Ishikawa (cell line): ENCODE data around the gene PEPD.

ENCODE experiments used
- CEBPB ChIP-seq: IDR thresholded peaks from 2 replicates; pipeline ENCODE4 v1.6.1; 2012
- CREB1 ChIP-seq: IDR thresholded peaks from 2 replicates; pipeline ENCODE4 v1.6.1; 2012; ENCODE audit warnings: low read depth
- EGR1 ChIP-seq: IDR thresholded peaks from 2 replicates; pipeline ENCODE4 v1.6.1; 2012
- EP300 ChIP-seq: IDR thresholded peaks from 2 replicates; pipeline ENCODE4 v1.6.1; 2012; ENCODE audit warnings: borderline replicate concordance
- FOXM1 ChIP-seq: IDR thresholded peaks from 2 replicates; pipeline ENCODE4 v1.6.1; 2012; ENCODE audit warnings: low read depth, borderline replicate concordance
- NFIC ChIP-seq: IDR thresholded peaks from 2 replicates; pipeline ENCODE4 v1.6.1; 2012
- RAD21 ChIP-seq: IDR thresholded peaks from 2 replicates; pipeline ENCODE4 v1.6.1; 2012; ENCODE audit warnings: low read depth
- TAF1 ChIP-seq: IDR thresholded peaks from 2 replicates; pipeline ENCODE4 v1.6.1; 2012; ENCODE audit warnings: low read depth, mild to moderate bottlenecking
- TCF12 ChIP-seq: IDR thresholded peaks from 2 replicates; pipeline ENCODE4 v1.6.1; 2012; ENCODE audit warnings: low read depth
- TEAD4 ChIP-seq: IDR thresholded peaks from 2 replicates; pipeline ENCODE4 v1.6.1; 2012
- YY1 ChIP-seq: IDR thresholded peaks from 2 replicates; pipeline ENCODE4 v1.6.1; 2012; ENCODE audit warnings: low read depth
- ZBTB7A ChIP-seq: IDR thresholded peaks from 2 replicates; pipeline ENCODE4 v1.6.1; 2012; ENCODE audit warnings: low read depth
- TF ChIP-seq, protein P1 (sequence below): IDR thresholded peaks from 2 replicates; pipeline ENCODE4 v1.6.1; 2012
- TF ChIP-seq, protein P2 (sequence below): IDR thresholded peaks from 2 replicates; pipeline ENCODE4 v1.6.1; 2012; ENCODE audit warnings: low read depth, mild to moderate bottlenecking
- TF ChIP-seq, protein P3 (sequence below): IDR thresholded peaks from 2 replicates; pipeline ENCODE4 v1.6.1; 2012

Gene PEPD

GRCh38 chr19:33401683-33402420 is 119.7 kb downstream of the PEPD start:
- no peak for TF ChIP-seq ZBTB7A
- no peak for TF ChIP-seq TEAD4
- TF ChIP-seq CREB1: no peak
- TF ChIP-seq TAF1: no peak
- no peak for TF ChIP-seq TCF12
- TF ChIP-seq, protein P1, sequence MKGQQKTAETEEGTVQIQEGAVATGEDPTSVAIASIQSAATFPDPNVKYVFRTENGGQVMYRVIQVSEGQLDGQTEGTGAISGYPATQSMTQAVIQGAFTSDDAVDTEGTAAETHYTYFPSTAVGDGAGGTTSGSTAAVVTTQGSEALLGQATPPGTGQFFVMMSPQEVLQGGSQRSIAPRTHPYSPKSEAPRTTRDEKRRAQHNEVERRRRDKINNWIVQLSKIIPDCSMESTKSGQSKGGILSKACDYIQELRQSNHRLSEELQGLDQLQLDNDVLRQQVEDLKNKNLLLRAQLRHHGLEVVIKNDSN: no peak
- no peak for TF ChIP-seq CEBPB
- TF ChIP-seq EP300: no peak
- TF ChIP-seq, protein P2, sequence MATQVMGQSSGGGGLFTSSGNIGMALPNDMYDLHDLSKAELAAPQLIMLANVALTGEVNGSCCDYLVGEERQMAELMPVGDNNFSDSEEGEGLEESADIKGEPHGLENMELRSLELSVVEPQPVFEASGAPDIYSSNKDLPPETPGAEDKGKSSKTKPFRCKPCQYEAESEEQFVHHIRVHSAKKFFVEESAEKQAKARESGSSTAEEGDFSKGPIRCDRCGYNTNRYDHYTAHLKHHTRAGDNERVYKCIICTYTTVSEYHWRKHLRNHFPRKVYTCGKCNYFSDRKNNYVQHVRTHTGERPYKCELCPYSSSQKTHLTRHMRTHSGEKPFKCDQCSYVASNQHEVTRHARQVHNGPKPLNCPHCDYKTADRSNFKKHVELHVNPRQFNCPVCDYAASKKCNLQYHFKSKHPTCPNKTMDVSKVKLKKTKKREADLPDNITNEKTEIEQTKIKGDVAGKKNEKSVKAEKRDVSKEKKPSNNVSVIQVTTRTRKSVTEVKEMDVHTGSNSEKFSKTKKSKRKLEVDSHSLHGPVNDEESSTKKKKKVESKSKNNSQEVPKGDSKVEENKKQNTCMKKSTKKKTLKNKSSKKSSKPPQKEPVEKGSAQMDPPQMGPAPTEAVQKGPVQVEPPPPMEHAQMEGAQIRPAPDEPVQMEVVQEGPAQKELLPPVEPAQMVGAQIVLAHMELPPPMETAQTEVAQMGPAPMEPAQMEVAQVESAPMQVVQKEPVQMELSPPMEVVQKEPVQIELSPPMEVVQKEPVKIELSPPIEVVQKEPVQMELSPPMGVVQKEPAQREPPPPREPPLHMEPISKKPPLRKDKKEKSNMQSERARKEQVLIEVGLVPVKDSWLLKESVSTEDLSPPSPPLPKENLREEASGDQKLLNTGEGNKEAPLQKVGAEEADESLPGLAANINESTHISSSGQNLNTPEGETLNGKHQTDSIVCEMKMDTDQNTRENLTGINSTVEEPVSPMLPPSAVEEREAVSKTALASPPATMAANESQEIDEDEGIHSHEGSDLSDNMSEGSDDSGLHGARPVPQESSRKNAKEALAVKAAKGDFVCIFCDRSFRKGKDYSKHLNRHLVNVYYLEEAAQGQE: no peak
- TF ChIP-seq NFIC: no peak
- TF ChIP-seq YY1: no peak
- no peak for TF ChIP-seq RAD21

DNA sequence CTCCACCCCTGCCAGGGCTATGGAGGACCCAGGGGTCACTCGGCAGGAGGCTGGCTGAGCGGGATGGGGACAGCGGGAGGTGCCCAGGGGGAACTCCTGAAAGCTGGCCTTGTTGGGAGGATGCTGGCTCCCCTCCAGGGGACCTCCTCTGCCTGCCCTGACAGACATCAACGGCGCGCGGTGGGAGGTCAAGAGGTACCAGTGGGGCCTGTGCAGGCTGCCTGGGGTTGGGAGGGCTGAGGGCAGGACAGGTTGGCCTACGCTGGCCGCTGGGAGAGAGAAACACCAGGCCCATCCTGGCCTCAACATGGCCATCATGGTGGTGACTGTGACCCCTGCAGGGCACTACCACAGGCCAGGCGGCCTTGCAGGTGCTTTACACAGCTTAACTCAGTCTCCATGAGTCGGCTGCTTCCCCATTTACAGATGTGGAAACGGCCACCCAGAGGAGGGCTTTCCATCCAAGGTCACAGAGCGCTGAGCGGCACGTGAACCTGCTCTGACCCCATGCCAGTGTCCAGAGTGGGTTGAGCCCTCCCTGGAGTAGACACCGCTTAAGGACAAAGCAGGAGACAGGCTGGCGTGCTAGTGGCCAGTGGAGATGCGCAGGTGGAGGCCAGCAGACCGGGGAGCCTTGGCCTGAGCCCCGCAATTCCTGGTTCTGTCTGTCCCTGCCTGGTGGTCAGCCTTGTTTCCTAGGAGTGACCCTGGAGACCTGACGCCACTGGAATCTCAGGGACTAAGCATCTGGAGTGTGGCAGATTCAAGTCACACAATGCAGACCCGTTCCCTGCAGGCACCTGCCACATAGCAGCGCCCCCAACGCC is 120.5 kb downstream of the PEPD start:
- TF ChIP-seq, protein P1: no peak
- TF ChIP-seq CREB1 (no peak), FOXM1 (no peak), ZBTB7A (no peak), CEBPB (no peak)
- TF ChIP-seq, protein P3, sequence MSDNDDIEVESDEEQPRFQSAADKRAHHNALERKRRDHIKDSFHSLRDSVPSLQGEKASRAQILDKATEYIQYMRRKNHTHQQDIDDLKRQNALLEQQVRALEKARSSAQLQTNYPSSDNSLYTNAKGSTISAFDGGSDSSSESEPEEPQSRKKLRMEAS: no peak

DNA sequence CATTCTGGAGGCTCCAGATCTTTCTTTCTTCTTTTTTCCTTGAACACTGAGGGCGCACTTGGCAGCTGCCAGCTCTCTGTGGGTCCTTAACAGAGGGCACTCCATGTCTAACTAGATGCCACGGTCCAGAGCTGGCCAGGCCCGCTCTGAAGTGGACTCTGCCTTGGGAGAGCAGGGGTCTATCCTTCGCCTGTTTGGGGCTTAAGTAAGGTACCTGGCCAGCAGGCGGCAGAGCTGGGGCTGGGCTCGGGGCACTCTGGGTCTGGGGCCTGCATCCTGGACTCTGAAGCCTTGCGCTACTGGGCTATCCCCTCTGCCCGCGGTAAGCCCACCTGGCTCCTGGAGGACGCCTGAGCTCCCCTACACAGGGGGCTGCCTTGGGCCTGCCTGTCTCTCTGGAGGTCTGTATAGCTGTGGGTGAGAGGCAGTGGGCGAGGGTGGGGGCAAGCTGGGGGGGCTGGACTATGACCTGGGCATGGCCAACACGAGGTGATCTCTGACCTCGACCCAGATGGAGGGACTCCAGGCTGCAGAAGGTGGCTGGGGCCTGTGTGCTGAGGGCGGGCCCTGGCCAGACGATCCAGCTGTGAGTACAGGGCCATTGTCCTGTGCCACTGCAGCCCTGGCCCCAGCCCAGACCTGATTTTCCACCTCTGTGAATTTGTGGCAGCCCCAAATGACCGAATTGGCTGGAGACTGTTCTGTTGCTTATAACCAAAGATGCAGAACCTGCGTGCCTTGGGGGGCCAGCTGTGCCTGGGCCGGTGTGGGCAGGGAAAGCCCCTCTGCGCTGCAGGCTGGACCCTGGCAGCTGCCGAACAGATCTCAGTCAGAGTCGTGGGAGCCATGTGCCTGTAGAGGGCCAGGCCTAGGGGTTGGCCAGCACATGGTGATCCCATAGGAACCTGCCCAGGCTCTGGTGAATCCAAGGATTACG is 121.6 kb downstream of the PEPD start:
- TF ChIP-seq FOXM1 (no peak), TEAD4 (no peak), EP300 (no peak), RAD21 (no peak), YY1 (no peak), TAF1 (no peak), NFIC (no peak), EGR1 (no peak), TCF12 (no peak), CEBPB (no peak), ZBTB7A (no peak)
- TF ChIP-seq, protein P1: no peak
- TF ChIP-seq, protein P2: no peak

DNA sequence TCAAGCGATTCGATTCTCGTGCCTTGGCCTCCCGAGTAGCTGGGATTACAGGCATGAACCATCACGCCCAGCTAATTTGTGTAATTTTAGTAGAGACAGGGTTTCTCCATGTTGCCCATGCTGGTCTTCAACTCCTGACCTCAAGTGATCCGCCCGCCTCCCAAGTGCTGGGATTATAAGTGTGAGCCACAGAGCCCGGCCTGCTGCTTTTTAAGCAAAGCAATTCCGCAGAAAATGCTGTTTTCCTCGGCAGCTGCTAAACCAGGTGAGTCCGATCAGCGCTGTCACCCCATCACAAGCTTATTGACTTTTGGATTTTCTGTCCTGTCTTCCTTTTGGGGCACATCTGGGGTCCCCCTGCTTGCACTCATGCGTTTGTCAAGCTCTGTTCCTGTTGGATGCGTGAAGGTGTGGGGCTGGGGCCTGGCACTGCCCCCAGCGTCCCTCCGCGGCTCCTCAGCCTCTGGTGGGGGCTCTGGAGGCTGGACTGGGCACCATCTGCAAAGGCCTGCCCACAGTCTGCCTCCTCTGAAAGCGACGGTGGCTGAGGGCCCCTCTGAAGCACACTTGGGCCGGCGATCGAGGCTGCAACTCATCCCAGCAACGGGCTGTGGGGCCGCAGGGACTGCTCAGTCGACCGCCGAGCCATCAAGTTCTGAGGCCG is 122.4 kb downstream of the PEPD start:
- TF ChIP-seq EGR1 (no peak), RAD21 (no peak), TCF12 (no peak), CREB1 (no peak), EP300 (no peak), NFIC (no peak), CEBPB (no peak), YY1 (no peak), FOXM1 (no peak), TAF1 (no peak), TEAD4 (no peak), ZBTB7A (no peak)
- TF ChIP-seq, protein P1: no peak
- TF ChIP-seq, protein P2: no peak
- TF ChIP-seq, protein P3: no peak
